ENCODE data around the gene ACIN1.

- TF ChIP-seq CTCF (IDR thresholded peaks at IDR 0.05 in 2 of 3, conservative IDR thresholded peaks at IDR 0.05 in 1 of 3; ENCODE audit: borderline replicate concordance in 1 of 3, insufficient read depth in 1 of 3, low read depth in 2 of 3, low read length in 2 of 3) = no peak
- no peak for TF ChIP-seq EZH2 (IDR thresholded peaks at IDR 0.05)
- TF ChIP-seq POLR2A (IDR thresholded peaks at IDR 0.05; ENCODE audit: borderline replicate concordance, extremely low read depth, insufficient read depth, insufficient read length) = no peak
- TF ChIP-seq TCF7L2 (IDR thresholded peaks at IDR 0.05; ENCODE audit: borderline replicate concordance, extremely low read depth, insufficient read depth, insufficient read length) = no peak
- TF ChIP-seq EZH2phosphoT487 (IDR thresholded peaks at IDR 0.05; ENCODE audit: borderline replicate concordance) = no peak
Observed at GRCh38 chr14:23119363-23120327, 24.7 kb upstream of the ACIN1 start.

Data from HCT116 (cell line).